ENCODE data around the gene CNTNAP2. TPM values are rescaled to one million over a fixed set of nuclear protein-coding genes. Genes with fewer than 3 reads are reported as not detected.

The CNTNAP2 gene
- total RNA-seq, 2 donors from 2014 or later, result not detected

GRCh38 chr7:146393346-146393745 is 276.7 kb downstream of the CNTNAP2 start:
- H3K4me3 Mint-ChIP-seq, result no peak overlapping the region
- H3K4me1 Mint-ChIP-seq, result no peaks in the 10 kb centered on the region
- H3K36me3 Mint-ChIP-seq (ENCODE audit: low read depth), result no peaks in the 10 kb centered on the region
- ATAC-seq (replicated peaks), result no peak
- no peaks in the 10 kb centered on the region for H3K27me3 Mint-ChIP-seq
- peaks cover 12% of the 10 kb centered on the region for H3K9me3 Mint-ChIP-seq
- H3K27ac Mint-ChIP-seq, result no peak overlapping the region

GRCh38 chr7:146397141-146397540 is 280.5 kb downstream of the CNTNAP2 start:
- no peak overlapping the region for H3K4me3 Mint-ChIP-seq
- H3K27ac Mint-ChIP-seq, result no peak overlapping the region
- ATAC-seq (replicated peaks), result no peak
- no peaks in the 10 kb centered on the region for H3K4me1 Mint-ChIP-seq
- no peaks in the 10 kb centered on the region for H3K27me3 Mint-ChIP-seq
- no peaks in the 10 kb centered on the region for H3K36me3 Mint-ChIP-seq (ENCODE audit: low read depth)
- peaks cover 8% of the 10 kb centered on the region for H3K9me3 Mint-ChIP-seq

DNA sequence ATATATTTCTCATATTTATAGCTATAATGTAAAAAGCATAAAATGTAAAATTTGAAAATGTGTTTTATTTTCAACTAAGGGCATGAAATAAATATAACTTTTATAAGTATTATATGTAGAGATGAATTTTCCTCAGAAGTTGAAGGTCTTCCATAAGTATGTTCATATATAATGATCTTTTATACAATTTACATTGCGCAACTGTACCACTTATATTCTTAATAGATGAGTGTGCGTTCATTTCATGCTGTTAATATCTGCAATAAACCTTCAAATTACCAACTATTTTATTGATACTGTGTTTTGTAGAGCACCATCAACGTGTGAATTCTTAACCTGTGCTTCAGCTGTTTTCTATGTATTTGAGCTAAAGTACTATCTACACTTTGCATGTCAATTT is 285.3 kb downstream of the CNTNAP2 start:
- no peaks in the 10 kb centered on the region for H3K27me3 Mint-ChIP-seq
- H3K9me3 Mint-ChIP-seq, result peaks cover 14% of the 10 kb centered on the region
- H3K4me1 Mint-ChIP-seq, result no peaks in the 10 kb centered on the region
- no peaks in the 10 kb centered on the region for H3K36me3 Mint-ChIP-seq (ENCODE audit: low read depth)
- no peak overlapping the region for H3K27ac Mint-ChIP-seq
- ATAC-seq (replicated peaks), result no peak
- H3K4me3 Mint-ChIP-seq, result no peak overlapping the region

DNA sequence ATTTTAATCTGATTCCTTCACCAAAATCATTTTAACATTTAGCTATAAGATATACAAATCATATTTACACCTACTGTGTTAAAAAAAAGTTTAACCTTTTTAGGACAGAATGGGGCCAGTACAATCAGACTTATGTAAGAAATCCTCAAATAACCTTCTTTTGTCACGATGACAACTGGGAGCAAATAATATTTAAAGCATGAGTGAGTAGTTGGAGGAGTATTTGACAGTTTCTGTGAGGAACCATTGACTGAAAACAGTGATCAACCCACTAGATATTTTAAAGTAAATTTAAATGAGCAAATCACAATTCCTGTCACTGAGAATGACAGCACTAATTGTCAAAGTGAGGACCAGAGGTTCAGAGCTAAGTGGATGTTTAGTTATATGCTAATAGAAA is 289.1 kb downstream of the CNTNAP2 start:
- Mint-ChIP-seq H3K9me3 (peaks cover 10% of the 10 kb centered on the region), H3K36me3 (ENCODE audit: low read depth) (no peaks in the 10 kb centered on the region), H3K4me1 (no peaks in the 10 kb centered on the region), H3K4me3 (no peak overlapping the region), H3K27ac (no peak overlapping the region), H3K27me3 (no peaks in the 10 kb centered on the region)
- ATAC-seq (replicated peaks), result no peak

- ATAC-seq (replicated peaks), result no peak
- H3K36me3 Mint-ChIP-seq (ENCODE audit: low read depth), result no peaks in the 10 kb centered on the region
- H3K4me3 Mint-ChIP-seq, result no peak overlapping the region
- no peaks in the 10 kb centered on the region for H3K27me3 Mint-ChIP-seq
- no peaks in the 10 kb centered on the region for H3K4me1 Mint-ChIP-seq
- H3K9me3 Mint-ChIP-seq, result peaks cover 4% of the 10 kb centered on the region
- H3K27ac Mint-ChIP-seq, result no peak overlapping the region
Observed at GRCh38 chr7:146411975-146412374, 295.4 kb downstream of the CNTNAP2 start.

- Mint-ChIP-seq H3K27ac (no peak overlapping the region), H3K4me3 (no peak overlapping the region), H3K27me3 (no peaks in the 10 kb centered on the region), H3K4me1 (no peaks in the 10 kb centered on the region), H3K36me3 (ENCODE audit: low read depth) (no peaks in the 10 kb centered on the region), H3K9me3 (peaks cover 4% of the 10 kb centered on the region)
- no peak for ATAC-seq (replicated peaks)
Observed at GRCh38 chr7:146412781-146413180, 296.2 kb downstream of the CNTNAP2 start.

GRCh38 chr7:146414373-146414772 is 297.8 kb downstream of the CNTNAP2 start:
- Mint-ChIP-seq H3K27me3 (no peaks in the 10 kb centered on the region), H3K4me1 (no peaks in the 10 kb centered on the region), H3K4me3 (no peak overlapping the region), H3K36me3 (ENCODE audit: low read depth) (no peaks in the 10 kb centered on the region), H3K27ac (no peak overlapping the region), H3K9me3 (peaks cover 4% of the 10 kb centered on the region)
- no peak for ATAC-seq (replicated peaks)

GRCh38 chr7:146414937-146415336 is 298.3 kb downstream of the CNTNAP2 start:
- Mint-ChIP-seq H3K36me3 (ENCODE audit: low read depth) (no peaks in the 10 kb centered on the region), H3K4me3 (no peak overlapping the region), H3K27me3 (no peaks in the 10 kb centered on the region), H3K4me1 (no peaks in the 10 kb centered on the region), H3K9me3 (peaks cover 4% of the 10 kb centered on the region), H3K27ac (no peak overlapping the region)
- ATAC-seq (replicated peaks), result no peak

GRCh38 chr7:146417176-146417575 is 300.6 kb downstream of the CNTNAP2 start:
- Mint-ChIP-seq H3K27ac (no peak overlapping the region), H3K27me3 (no peaks in the 10 kb centered on the region), H3K36me3 (ENCODE audit: low read depth) (no peaks in the 10 kb centered on the region), H3K4me3 (no peak overlapping the region), H3K9me3 (peaks cover 4% of the 10 kb centered on the region), H3K4me1 (no peaks in the 10 kb centered on the region)
- no peak for ATAC-seq (replicated peaks)

DNA sequence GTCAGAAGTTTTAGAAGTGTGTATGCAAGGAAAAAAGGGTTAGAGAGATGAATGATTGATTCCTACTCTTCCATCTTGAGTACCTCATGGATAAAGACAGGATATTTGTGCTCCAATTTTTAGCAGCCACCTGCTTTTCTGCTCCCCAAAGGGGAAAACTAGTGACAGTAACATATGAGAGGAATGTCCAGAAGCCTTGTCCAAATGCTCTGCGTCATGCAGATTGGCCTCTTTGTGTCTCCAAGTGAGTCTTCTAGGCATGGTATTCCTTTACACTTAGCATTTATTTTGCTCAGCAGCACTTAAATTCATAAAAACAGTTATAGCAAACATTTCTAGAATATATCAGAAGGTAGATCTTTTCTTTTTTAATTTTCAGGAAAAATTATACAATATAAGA is 306.8 kb downstream of the CNTNAP2 start:
- Mint-ChIP-seq H3K4me1 (no peaks in the 10 kb centered on the region), H3K27me3 (no peaks in the 10 kb centered on the region), H3K27ac (no peak overlapping the region), H3K36me3 (ENCODE audit: low read depth) (no peaks in the 10 kb centered on the region), H3K4me3 (no peak overlapping the region), H3K9me3 (peaks cover 4% of the 10 kb centered on the region)
- no peak for ATAC-seq (replicated peaks)

- Mint-ChIP-seq H3K4me3 (no peak overlapping the region), H3K9me3 (peaks cover 4% of the 10 kb centered on the region), H3K4me1 (no peaks in the 10 kb centered on the region), H3K27ac (no peak overlapping the region), H3K36me3 (ENCODE audit: low read depth) (no peaks in the 10 kb centered on the region), H3K27me3 (no peaks in the 10 kb centered on the region)
- ATAC-seq (replicated peaks), result no peak
Observed at GRCh38 chr7:146424084-146424483, 307.5 kb downstream of the CNTNAP2 start.

- Mint-ChIP-seq H3K27ac (no peak overlapping the region), H3K27me3 (no peaks in the 10 kb centered on the region), H3K4me1 (no peaks in the 10 kb centered on the region), H3K36me3 (ENCODE audit: low read depth) (no peaks in the 10 kb centered on the region), H3K9me3 (no peaks in the 10 kb centered on the region), H3K4me3 (no peak overlapping the region)
- ATAC-seq (replicated peaks), result no peak
Observed at GRCh38 chr7:146433501-146433900, 316.9 kb downstream of the CNTNAP2 start.

GRCh38 chr7:146443102-146443501 is 326.5 kb downstream of the CNTNAP2 start:
- Mint-ChIP-seq H3K9me3 (peaks cover 3% of the 10 kb centered on the region), H3K36me3 (ENCODE audit: low read depth) (no peaks in the 10 kb centered on the region), H3K27ac (no peak overlapping the region), H3K4me1 (no peaks in the 10 kb centered on the region), H3K27me3 (no peaks in the 10 kb centered on the region), H3K4me3 (no peak overlapping the region)
- no peak for ATAC-seq (replicated peaks)

GRCh38 chr7:146449625-146450024 is 333.0 kb downstream of the CNTNAP2 start:
- Mint-ChIP-seq H3K4me3 (no peak overlapping the region), H3K36me3 (ENCODE audit: low read depth) (no peaks in the 10 kb centered on the region), H3K4me1 (no peaks in the 10 kb centered on the region), H3K27ac (no peak overlapping the region), H3K27me3 (no peaks in the 10 kb centered on the region), H3K9me3 (peaks cover 11% of the 10 kb centered on the region)
- ATAC-seq (replicated peaks), result no peak

GRCh38 chr7:146455091-146455655 is 338.6 kb downstream of the CNTNAP2 start:
- H3K27me3 Mint-ChIP-seq, result no peaks in the 10 kb centered on the region
- no peak for ATAC-seq (replicated peaks)
- no peaks in the 10 kb centered on the region for H3K36me3 Mint-ChIP-seq (ENCODE audit: low read depth)
- peaks cover 7% of the 10 kb centered on the region for H3K9me3 Mint-ChIP-seq
- no peak overlapping the region for H3K27ac Mint-ChIP-seq
- no peaks in the 10 kb centered on the region for H3K4me1 Mint-ChIP-seq
- H3K4me3 Mint-ChIP-seq, result no peak overlapping the region

- Mint-ChIP-seq H3K4me1 (no peaks in the 10 kb centered on the region), H3K27ac (no peak overlapping the region), H3K9me3 (peaks cover 14% of the 10 kb centered on the region), H3K36me3 (ENCODE audit: low read depth) (no peaks in the 10 kb centered on the region), H3K4me3 (no peak overlapping the region), H3K27me3 (no peaks in the 10 kb centered on the region)
- no peak for ATAC-seq (replicated peaks)
Observed at GRCh38 chr7:146479040-146479439, 362.4 kb downstream of the CNTNAP2 start.

All from activated T-helper 17 cell treated with anti-CD3 and anti-CD28 coated beads, Interleukin-2, amount 50 U/mL, for 72 hours (primary cell).